ENCODE measurements around the gene CACNA1B. TPM values are rescaled to one million over a fixed set of nuclear protein-coding genes. Genes with fewer than 3 reads are reported as not detected.

Gene CACNA1B
- polyA plus RNA-seq, 1 of the 3 experiments (the other 2 are of a cell fraction): 0.03 TPM

DNA sequence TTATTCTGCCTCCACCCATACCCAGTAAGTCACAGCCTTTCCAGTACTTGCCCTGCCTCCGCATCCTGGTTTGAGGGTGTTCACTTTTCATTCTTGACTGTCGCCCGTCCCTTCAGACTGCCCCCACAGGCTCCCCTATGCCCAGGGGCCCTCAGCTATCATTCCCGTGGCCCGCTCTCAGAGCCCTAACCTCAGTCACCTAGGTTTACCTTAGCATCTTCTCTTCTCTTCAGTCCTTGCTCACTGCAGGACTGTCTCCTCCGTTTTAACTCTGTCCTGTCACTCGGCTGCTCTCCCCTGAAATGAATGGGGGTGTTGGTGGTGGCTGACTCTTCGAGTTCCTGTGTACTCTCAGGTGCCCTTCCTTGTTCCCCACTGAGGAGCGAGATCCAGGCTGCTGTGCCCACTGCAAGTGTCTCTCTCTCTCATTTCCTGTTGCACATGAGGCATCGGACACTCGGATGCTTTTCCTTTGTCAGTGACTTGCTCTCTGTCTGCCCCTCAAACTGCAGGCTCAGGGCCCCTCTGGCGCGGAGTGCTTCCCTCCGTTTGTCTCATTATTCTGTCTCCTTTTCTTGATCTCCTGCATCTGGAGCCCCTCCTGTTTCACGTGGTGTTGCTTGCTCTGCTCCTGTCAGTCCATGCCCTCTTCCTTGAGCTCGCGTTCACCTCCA is 89.8 kb downstream of the CACNA1B start:
- CTCF ChIA-PET: interaction anchor here (1.2 to 1.5 kb wide), 2 partner anchors 12 to 18 kb away, joined by 3 read pairs; no protein-coding TSS in a partner anchor
- TF ChIP-seq FOSL2 (IDR thresholded peaks at IDR 0.05; ENCODE audit: borderline replicate concordance, low read depth) (no peak), YY1 (IDR thresholded peaks at IDR 0.05; ENCODE audit: low read depth) (no peak), RFX5 (IDR thresholded peaks at IDR 0.05; ENCODE audit: low read length) (no peak), EZH2phosphoT487 (IDR thresholded peaks at IDR 0.05; ENCODE audit: borderline replicate concordance, low read depth) (no peak), JUND (IDR thresholded peaks at IDR 0.05) (no peak), GATA2 (CRISPR knock-in tag; IDR thresholded peaks at IDR 0.05) (no peak), ELF1 (IDR thresholded peaks at IDR 0.05) (no peak), SIN3A (IDR thresholded peaks at IDR 0.05; ENCODE audit: borderline replicate concordance, low read depth, low read length) (no peak), MXI1 (IDR thresholded peaks at IDR 0.05; ENCODE audit: low read depth, low read length) (no peak), CHD2 (IDR thresholded peaks at IDR 0.05; ENCODE audit: low read length, partially characterized antibody) (no peak)
- TF ChIP-seq, protein P1, sequence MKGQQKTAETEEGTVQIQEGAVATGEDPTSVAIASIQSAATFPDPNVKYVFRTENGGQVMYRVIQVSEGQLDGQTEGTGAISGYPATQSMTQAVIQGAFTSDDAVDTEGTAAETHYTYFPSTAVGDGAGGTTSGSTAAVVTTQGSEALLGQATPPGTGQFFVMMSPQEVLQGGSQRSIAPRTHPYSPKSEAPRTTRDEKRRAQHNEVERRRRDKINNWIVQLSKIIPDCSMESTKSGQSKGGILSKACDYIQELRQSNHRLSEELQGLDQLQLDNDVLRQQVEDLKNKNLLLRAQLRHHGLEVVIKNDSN (IDR thresholded peaks at IDR 0.05; ENCODE audit: borderline replicate concordance, low read depth): no peak
- TF ChIP-seq, protein P2, sequence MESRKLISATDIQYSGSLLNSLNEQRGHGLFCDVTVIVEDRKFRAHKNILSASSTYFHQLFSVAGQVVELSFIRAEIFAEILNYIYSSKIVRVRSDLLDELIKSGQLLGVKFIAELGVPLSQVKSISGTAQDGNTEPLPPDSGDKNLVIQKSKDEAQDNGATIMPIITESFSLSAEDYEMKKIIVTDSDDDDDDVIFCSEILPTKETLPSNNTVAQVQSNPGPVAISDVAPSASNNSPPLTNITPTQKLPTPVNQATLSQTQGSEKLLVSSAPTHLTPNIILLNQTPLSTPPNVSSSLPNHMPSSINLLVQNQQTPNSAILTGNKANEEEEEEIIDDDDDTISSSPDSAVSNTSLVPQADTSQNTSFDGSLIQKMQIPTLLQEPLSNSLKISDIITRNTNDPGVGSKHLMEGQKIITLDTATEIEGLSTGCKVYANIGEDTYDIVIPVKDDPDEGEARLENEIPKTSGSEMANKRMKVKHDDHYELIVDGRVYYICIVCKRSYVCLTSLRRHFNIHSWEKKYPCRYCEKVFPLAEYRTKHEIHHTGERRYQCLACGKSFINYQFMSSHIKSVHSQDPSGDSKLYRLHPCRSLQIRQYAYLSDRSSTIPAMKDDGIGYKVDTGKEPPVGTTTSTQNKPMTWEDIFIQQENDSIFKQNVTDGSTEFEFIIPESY (IDR thresholded peaks at IDR 0.05; ENCODE audit: borderline replicate concordance, low read depth): no peak
- POLR2A ChIA-PET: no interaction called here

DNA sequence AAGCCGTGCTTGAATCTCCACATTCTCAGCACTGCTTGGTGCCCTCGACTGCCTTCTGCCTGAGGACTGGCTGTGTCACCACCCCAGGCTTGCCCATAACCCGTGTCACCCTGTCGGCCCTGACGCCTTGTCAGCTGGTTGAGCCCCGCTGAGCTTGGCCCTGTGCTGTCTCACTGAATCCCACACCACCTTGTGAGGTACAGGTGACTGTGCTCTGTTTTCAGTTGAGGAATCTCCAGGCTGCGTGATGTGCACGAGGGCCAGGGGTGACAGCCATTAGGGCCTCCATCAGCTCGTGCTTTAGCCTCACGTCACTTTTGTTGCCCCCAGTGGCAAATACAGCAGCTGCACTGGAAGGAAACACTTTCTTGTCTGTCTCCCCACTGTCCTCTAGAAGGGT is 90.7 kb downstream of the CACNA1B start:
- Histone ChIP-seq H3K9ac (no peak overlapping the region), H3K4me1 (ENCODE audit: control insufficient read depth in 1 of 2, insufficient read depth in 2 of 2, low read depth in 1 of 2, low read length in 1 of 2) (peaks cover 0 to 20% of the 10 kb centered on the region in 2 experiments; a peak in 1 of 4 replicates), H3K9me2 (no peaks in the 10 kb centered on the region), H3K4me2 (no peak overlapping the region), H3F3A (replicated peaks; ENCODE audit: insufficient read depth) (no peaks in the 10 kb centered on the region), H4K20me1 (ENCODE audit: insufficient read depth) (no peaks in the 10 kb centered on the region), H3K79me2 (ENCODE audit: insufficient read depth) (no peaks in the 10 kb centered on the region), H3K9me3 (no peaks in the 10 kb centered on the region), H3K27ac (ENCODE audit: low read depth in 2 of 2, low read length in 1 of 2) (no peak overlapping the region), H2AFZ (ENCODE audit: low read depth) (no peak overlapping the region), H3K27me3 (ENCODE audit: insufficient read depth) (no peaks in the 10 kb centered on the region), H3K36me3 (replicated peaks in 1 of 2; ENCODE audit: control insufficient read depth in 1 of 2, insufficient read depth in 2 of 2, low read length in 1 of 2) (no peaks in the 10 kb centered on the region), H3K4me3 (ENCODE audit: low read depth in 2 of 2, low read length in 1 of 2) (no peak overlapping the region)
- ChIA-PET CTCF (interaction anchor here (1.0 to 1.5 kb wide), 2 partner anchors 13 to 18 kb away, joined by 3 read pairs; no protein-coding TSS in a partner anchor), POLR2A (no interaction called here)
- WGBS (ENCODE audit: low lambda C conversion rate): 34% methylated on average over 7 of the region's 10 CpGs
- DNase-seq: peak; percentile 39
- no peak for TF ChIP-seq SMC3 (IDR thresholded peaks at IDR 0.05; ENCODE audit: low read depth, low read length)
- TF ChIP-seq NFIC (IDR thresholded peaks at IDR 0.05; ENCODE audit: borderline replicate concordance): no peak
- no peak for TF ChIP-seq RAD21 (IDR thresholded peaks at IDR 0.05; ENCODE audit: low read length)
- TF ChIP-seq, protein P1 (IDR thresholded peaks at IDR 0.05; ENCODE audit: borderline replicate concordance, low read depth): no peak
- TF ChIP-seq FOXJ3 (CRISPR knock-in tag; IDR thresholded peaks at IDR 0.05): no peak
- TF ChIP-seq FOSL2 (IDR thresholded peaks at IDR 0.05; ENCODE audit: borderline replicate concordance, low read depth): no peak
- no peak for TF ChIP-seq TAF1 (IDR thresholded peaks at IDR 0.05; ENCODE audit: borderline replicate concordance, low read depth, low read length)
- TF ChIP-seq, protein P3, sequence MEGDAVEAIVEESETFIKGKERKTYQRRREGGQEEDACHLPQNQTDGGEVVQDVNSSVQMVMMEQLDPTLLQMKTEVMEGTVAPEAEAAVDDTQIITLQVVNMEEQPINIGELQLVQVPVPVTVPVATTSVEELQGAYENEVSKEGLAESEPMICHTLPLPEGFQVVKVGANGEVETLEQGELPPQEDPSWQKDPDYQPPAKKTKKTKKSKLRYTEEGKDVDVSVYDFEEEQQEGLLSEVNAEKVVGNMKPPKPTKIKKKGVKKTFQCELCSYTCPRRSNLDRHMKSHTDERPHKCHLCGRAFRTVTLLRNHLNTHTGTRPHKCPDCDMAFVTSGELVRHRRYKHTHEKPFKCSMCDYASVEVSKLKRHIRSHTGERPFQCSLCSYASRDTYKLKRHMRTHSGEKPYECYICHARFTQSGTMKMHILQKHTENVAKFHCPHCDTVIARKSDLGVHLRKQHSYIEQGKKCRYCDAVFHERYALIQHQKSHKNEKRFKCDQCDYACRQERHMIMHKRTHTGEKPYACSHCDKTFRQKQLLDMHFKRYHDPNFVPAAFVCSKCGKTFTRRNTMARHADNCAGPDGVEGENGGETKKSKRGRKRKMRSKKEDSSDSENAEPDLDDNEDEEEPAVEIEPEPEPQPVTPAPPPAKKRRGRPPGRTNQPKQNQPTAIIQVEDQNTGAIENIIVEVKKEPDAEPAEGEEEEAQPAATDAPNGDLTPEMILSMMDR (IDR thresholded peaks at IDR 0.05): no peak
- TF ChIP-seq, protein P2 (IDR thresholded peaks at IDR 0.05; ENCODE audit: borderline replicate concordance, low read depth): no peak
- TF ChIP-seq CHD2 (IDR thresholded peaks at IDR 0.05; ENCODE audit: low read length, partially characterized antibody): no peak
- no peak for TF ChIP-seq RXRA (IDR thresholded peaks at IDR 0.05; ENCODE audit: borderline replicate concordance, low read depth)
- no peak for TF ChIP-seq TCF12 (IDR thresholded peaks at IDR 0.05)

More for the DNA sequence above, 89.8 kb downstream of the CACNA1B start:
- Histone ChIP-seq H3K36me3 (replicated peaks in 1 of 2; ENCODE audit: control insufficient read depth in 1 of 2, insufficient read depth in 2 of 2, low read length in 1 of 2) (no peaks in the 10 kb centered on the region), H3K27ac (ENCODE audit: low read depth in 2 of 2, low read length in 1 of 2) (no peak overlapping the region), H3K9ac (no peak overlapping the region), H3K27me3 (ENCODE audit: insufficient read depth) (no peaks in the 10 kb centered on the region), H3K4me2 (no peak overlapping the region), H3K79me2 (ENCODE audit: insufficient read depth) (no peaks in the 10 kb centered on the region), H3K4me1 (ENCODE audit: control insufficient read depth in 1 of 2, insufficient read depth in 2 of 2, low read depth in 1 of 2, low read length in 1 of 2) (peaks cover 0 to 20% of the 10 kb centered on the region in 2 experiments; a peak in 1 of 4 replicates), H3K9me3 (no peaks in the 10 kb centered on the region), H3K4me3 (ENCODE audit: low read depth in 2 of 2, low read length in 1 of 2) (no peak overlapping the region), H2AFZ (ENCODE audit: low read depth) (no peak overlapping the region), H3F3A (replicated peaks; ENCODE audit: insufficient read depth) (no peaks in the 10 kb centered on the region), H4K20me1 (ENCODE audit: insufficient read depth) (no peaks in the 10 kb centered on the region), H3K9me2 (no peaks in the 10 kb centered on the region)
- peak; percentile 2 for DNase-seq
- 59% methylated on average over 17 of the region's 17 CpGs for WGBS (ENCODE audit: low lambda C conversion rate)

All from SK-N-SH (cell line).